HG03103 (cell line): Measurements from ENCODE around the gene RAD9A.

ENCODE experiments used
- ATAC-seq: cut with Tn5 transposase; IDR thresholded peaks from one replicate; pipeline ENCODE4 v1.9.1; 2021; ENCODE audit warnings: low read depth; ENCODE audit not compliant: unreplicated experiment

The RAD9A gene

DNA sequence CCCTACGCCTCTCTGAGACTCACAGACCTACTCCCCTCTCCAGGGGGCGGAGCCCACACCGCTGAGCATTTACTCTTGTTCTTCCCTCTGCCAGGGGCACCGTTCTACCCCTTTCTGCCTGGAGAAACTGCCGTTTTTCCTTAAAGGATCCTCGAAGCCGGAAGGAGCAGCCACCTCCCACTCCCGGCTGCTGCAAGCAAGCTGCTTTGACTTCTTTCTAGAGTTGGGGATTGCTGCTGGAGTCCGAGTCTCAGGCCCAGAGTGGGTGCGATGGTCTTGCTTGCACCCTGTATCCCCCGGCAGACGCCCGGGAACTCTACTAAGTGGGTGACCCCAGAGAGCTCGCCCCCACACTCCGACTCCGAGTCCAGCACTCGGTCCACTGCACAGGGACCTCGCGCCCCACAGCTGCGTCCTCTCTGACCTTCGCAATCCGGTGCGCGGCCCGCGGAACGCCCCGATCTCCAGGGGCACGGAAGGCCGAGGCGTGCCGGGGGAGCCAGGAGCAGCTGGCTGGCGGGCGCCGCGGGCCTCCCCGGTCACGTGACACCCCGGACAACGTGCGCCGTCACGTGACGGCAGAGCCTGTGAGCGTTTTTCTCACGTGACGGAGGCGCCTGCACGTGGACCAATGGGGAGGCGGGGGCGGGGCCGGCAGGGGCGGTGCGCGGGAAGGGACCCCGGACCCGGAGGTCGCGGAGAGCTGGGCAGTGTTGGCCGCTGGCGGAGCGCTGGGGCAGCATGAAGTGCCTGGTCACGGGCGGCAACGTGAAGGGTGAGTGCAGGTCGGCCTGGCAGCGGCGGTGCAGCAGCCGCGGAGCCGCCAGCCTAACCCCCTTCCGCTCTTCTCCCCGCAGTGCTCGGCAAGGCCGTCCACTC, at the start of gene RAD9A:
Gene RAD9A, plus strand, starts transcription at position 683 of the 879 bp plus-strand sequence. Its CDS starts 59 bp downstream, at position 742.
- peak; percentile 49 for ATAC-seq

DNA sequence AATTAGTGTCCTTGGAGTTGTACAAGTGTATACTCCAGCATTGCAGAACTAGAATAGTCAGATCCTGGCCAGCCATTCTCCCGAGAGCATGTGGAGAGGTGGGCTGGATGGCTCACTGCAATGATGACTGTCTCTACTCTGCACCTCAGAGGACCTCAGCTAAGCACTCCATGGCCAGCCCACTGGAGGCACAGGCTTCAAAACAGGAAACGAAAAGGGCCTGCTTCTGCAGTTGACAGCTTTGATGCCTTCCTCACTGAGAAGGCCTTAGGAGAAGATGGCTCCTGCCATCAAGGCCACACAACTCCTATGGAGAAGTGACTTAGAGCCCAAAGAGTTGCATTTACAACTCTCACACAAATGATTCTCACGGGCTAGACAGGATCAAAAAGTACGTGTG, 47.5 kb upstream of the RAD9A start:
- ATAC-seq: no peak

DNA sequence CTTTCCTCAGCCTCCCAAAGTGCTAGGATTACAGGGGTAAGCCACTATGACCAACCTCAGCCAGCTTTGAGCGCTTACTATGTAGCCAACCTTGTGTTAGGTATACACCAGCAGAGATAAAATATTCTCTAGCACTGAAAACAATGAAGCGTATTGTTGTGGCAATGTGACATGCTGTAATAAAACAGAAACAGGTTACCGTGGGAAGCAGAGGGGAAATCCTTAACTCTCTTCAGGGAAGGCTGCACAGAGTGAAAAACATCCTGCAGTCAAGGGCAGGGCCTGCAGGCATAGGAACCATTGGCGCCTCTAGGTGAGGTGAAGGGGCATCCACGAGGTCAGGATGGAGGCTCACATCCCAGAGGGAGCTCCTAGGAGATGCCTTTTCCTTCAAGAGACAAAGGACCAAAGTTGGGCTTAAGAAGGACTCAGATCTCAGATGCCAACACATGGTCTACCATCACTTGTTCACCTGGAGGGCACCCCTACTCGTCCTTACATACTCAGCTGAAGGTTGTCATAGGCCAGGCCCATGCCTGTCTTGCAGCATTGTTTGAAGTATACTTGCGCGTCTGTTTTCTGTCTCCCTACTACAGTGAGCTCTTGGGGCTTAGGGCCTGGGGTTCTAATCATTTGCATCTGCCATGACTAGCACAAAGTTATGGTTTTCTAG, 46.4 kb upstream of the RAD9A start:
- no peak for ATAC-seq

DNA sequence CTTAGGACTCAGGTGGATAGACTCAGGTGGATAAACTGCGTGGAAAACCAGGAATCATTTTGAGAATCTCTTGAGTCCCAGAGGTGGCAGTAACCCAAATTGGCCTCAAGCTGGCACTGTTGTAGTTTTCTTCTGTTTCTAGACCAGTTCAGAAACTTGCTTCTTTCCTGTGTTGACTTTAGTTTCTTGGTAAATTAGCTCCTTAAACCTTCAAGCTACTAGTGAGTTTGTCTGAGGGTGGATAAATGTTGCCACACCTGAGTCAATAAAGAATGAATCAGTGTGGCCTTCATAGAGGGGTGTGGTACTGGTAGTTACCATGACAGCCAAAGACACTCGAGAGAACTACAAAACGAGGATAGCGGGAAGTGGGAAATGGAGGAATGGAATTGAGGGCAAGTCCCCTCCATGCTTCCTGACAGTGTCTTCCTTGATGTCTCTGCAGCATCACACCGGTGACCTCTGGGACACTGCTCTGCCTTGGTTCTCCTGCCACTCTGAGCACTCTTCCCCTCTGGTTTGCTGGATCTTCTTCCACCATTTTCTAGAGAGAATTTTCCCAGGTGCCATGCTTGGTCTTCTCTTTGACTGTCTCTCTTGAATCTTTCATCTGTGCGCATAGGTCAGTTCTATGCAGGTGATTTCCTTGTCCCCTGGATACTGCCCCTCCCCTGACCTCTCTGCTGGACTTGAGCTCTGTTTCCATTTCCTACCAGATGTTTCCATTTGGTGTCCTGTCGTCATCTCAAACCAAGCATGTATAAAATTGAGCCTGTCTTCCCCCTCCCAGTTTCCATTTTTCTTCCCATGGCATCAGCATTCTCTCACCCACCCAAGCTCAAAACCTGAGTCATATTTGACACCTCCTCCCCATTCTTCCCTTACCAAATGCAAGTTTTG, 45.6 kb upstream of the RAD9A start:
- ATAC-seq: no peak

DNA sequence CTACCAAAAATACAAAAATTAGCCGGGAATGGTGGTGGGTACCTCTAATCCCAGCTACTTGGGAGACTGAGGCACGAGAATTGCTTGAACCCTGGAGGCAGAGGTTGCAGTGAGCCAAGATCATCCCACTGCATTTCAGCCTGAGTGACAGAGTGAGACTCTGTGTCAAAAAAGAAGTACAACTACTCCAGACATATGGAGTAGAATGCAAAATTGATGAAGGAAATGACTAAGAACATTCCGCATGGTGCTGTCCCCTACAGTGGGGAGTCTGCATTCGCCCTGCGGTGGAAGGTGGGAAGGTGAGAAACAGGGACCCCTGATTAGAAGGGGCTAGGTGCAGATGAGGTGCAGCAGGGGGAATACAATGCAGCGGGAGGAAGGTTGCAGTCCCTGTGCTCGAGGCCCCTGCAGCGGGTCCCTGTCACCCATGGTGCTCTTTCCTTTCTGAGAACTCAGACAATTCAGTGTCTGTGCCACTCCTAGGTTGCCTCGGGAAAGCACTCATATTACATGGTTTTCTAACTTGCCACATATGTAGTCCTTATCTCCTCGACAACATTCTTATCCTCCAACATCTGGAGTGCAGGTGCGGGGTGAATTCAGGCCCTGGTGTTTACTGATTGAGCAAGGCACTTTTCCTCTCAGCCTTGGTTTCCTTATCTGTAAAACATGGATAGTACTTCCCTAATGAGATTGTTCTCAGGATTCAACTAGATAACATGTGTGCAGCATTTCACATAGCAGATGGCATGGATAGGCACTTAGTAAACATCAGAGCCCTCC, 43.6 kb upstream of the RAD9A start:
- no peak for ATAC-seq

DNA sequence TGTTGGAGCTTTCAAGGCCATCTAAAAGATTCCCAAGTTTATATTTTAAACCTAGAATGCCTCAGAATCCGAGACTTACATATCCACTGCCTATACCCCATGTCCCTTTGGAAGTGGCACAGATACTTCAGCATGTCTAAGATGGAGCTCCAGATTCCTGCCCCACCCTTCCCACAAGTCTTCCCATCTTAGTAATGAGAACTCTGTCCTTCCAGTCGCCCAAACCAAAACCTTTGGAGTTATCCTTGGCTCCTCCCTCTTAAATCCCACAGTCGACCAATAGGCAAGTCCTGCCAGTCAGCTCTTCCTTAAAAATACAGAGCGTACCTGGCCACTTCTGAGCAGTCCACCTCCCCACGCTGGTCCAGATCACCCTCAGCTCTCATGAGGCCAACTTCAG, 42.8 kb upstream of the RAD9A start:
- no peak for ATAC-seq

DNA sequence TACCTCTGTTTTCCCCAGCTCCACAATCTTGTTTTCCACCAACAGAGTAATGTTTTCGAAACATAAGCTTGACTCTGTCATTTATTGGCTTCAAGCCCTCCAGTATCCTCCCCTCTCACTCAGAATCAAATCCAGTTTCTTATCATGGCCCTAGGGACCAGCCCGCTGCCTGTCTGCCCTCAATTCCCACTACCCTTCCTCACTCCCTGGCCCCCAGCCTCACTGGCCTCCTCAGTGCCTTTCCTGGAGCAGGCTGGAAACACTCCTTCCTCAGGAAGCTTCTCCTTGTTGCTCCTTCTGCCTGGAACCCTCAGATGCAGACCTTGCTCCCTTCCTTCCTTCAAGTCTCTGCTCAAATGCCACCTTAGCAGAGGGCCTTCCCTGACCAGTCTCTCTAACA, 42.3 kb upstream of the RAD9A start:
- no peak for ATAC-seq

DNA sequence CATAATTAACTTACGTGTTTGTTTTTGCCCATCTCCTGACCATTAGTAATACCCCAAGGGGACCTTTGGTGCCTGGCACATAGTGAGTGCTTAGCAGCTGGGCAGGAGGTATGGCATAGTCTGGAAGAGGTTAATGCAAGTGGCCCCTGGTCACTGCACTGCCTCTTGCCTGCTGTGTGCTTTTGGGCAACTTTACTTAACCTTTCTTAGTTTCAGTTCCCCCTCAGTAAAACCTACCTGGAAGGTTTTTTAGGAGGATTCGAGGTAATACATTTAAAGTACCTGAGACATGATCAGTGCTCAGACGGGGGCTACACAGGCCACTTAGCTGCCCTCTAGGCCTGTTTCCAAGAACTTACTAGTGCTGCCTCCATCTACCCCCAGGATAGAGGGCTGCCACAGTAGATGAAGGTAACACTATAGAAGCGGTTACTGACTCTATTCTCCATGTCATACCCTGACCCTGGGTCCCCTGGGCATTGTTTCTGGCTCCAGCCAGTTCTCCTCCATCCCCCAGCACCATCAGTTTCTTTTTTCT, 41.8 kb upstream of the RAD9A start:
- no peak for ATAC-seq

DNA sequence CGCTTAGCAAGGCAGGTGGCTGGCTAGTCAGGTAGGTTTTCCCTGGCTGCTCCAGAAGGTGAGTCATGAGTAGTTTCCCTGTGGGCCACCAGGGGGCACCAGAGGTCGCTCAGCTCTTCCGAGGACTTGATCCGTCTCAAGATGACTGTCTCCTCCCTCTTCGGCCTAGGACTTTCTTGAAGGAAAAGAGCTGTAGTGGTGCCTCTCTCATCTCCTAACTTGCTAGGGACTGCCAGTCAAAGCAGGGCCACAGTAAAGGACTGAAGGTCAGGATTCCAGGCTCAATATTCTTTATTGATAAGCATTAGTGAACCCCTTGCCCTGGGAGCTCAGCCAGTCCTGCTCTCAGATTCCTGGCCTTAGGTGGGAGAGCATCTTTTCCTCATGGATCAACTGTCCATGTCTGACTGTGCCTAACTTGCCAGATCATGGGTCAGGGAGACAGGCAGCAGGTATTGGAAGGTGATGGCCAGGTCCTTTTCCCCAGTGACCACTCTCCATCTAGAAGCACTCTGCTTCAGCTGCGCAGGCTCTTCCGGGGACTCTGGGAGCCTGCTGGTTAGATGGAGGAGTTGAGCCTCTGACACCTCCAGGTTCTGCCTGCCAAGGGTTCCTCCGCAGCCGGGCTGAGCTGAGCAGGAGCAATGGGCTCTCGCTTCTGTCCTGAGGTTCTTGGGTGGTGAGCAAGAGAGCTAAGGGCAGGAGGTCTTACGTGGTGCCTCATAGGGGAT, 40.3 kb upstream of the RAD9A start:
- no peak for ATAC-seq

DNA sequence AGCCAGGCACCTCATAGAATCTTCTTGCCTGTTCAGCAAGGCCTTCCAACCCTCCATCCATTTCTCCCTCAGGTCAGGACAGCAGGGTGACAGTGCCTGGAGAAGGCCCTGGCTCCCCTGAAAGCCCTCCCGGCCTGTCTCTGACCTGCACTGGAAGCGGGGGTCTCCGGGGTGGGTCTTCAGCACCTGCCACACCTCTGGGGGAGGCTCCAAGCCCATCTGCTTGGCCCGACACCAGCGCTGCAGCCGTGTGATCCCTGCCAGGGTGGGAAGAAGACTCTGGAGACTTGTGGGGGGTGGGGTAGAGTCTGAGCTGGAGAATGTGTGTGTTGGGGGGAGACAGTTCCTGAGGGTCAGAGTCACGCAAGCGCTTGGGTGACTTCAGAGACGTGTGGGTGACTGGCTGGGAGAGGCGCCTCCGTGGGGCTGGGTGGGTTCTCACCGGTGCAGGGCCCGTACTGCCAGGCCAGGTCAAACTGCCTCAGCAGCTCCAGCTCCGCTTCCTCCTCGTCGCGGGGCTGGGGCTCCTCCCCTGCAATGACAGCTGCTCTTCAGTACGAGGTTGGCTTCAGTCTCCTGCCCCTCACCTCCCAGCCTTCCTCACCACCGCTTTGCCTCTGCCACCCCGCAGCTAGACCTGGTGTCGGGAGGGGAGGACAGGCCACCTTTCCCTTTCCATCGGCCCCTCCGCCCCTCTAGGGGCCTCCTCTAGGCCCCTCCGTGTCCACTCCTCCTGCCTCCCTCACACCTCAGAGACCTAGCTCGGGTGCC, 39.1 kb upstream of the RAD9A start:
- ATAC-seq: no peak

DNA sequence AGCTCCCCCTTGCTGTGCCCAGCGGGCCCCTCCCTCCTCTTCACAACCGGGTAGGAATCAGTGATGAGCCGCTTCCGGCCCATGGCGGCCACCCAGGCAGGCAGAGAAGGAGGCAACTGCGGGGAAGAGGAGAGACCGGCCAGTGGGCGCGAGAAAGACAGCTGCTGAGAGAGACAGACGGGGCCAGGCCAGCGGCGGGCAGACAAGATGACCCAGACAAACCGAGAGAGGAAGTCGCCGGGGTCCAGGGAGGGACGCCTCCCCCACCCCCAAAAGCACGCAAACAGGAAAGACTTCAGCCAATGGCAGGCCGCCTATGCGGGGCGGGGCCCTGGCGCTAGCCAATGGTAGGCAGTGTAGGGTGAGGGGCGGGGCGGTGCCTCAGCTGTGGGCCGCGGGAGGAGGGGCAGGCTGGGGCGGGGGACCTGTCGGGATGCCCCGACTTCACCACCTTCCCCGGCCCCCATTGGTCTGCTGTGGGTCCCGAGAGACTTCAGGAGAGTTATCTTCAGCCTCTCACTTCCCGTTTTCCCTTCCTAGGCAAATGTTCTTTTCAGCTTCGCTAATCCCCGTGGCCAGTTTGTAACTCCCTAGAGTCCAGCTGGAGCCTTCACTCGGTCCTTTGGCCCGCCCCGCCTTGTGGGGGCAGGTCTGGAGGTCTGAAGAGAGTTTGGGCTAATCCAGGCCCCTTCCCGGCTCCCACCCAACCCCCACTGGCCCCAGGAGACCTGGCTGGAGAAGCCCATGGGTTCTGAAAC, 38.3 kb upstream of the RAD9A start, which contains the start of gene POLD4:
Gene POLD4, minus strand, starts transcription at position 230 of the 758 bp plus-strand sequence. Its CDS starts 147 bp downstream, at position 83.
- ATAC-seq: peak; percentile 66

DNA sequence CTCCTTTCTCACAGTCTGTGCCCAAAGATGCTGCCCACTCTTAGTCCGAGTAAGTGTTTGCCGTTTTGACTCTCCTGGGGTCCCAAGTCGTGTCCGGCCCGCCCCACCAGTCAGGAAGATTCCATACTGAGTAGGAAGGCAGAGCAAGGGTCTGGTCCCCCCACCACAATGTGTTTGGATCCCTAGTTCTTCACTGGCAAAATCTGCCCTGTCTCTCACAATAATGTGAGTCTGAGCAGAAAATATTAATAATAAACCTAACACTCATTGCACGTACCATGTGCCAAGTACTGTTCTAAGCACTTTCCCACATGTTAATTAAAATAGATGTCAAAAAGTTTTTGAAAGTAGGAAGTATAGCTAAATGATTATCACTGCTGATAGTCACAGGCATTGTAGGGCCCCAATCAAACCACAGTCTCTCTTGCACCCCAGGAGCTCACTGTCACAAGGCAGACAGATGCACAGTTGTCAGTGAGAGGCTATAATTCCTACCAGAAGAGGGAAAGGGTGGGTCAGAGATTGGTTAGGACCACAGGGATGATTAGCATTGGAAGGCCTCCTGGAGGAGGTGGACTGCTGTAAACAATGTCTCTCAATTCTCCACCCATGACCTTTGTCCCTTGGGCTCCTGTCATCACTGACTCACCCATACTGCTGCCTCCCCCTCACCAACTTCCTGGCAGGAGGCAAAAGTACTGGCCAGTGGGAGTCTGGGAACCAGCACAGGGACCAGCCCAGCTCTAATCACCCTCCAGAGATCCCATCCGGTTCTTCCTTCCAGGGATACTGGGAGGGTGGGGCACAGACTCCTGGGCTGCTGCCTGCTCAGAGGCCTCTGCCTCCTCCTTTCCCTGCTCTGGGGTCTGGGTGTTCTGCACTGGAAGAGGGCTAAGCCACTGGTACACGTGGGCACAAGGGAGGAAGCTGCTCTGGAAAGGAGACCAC, 37.4 kb upstream of the RAD9A start:
- no peak for ATAC-seq

DNA sequence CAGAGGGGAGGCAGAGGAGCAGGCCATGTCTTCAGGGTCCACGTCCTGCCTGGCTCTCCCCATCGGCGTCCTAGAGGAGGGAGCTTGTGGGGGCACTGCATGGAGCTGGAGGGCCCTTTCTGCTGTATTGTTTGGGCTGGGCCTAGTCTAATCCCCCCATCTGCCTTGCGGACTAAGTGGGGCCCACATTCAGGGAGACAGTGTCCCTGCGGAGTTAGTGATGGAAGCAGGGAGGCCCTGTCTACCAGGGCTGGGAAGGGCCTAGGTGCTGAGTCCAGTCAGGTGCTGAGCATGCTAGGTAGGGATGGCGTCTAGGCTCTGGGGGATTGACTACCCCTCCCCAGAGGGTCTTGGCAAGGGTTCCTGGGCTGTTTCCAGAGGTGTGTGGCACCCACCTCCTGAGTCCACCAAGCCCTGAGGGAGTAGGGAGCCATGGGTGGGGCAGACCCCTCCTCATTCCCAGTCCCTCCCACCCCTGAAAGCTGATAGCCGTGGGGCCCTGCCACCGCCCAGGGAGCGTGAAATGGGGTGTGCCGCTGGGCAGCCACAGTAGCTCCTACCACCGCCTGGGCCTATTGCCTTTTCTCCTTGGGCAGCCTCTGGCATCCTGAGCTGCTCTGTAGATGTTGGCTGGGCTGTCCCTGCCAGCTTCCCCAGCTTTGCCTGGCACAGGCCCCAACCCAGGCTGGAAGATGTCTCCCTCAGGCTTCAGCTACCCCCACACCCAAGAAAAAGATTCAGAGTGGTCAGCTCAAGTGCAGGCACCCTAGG, 36.6 kb upstream of the RAD9A start:
- no peak for ATAC-seq

DNA sequence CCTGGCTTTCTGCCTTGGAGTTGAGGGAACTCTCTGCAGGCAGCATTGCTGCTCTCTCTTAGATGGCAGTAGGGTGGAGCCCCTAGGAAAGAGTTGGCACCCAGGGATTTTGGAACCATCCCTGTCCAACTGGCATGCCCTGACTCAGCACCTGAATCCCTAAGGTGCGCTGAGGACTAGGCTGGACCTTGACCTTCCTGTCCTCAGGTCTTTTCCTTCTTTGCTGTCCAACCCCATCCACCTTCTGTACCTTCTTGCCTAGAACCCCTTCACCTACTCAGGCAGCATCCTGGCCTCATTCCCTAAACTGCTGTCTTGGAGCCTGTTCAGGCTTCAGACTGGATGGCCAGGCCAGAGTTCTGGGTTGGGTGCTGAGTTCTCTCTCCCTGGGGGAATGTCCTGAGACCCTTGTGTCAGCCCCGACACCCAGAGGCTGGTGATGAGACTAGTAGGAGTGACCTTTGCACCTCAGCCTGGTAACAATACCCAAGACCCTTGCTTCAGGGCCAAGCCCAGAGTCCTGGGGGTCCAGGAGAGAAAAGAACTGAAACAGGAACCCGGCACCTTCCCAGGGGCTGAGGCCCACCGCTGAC, 35.9 kb upstream of the RAD9A start:
- ATAC-seq: no peak

DNA sequence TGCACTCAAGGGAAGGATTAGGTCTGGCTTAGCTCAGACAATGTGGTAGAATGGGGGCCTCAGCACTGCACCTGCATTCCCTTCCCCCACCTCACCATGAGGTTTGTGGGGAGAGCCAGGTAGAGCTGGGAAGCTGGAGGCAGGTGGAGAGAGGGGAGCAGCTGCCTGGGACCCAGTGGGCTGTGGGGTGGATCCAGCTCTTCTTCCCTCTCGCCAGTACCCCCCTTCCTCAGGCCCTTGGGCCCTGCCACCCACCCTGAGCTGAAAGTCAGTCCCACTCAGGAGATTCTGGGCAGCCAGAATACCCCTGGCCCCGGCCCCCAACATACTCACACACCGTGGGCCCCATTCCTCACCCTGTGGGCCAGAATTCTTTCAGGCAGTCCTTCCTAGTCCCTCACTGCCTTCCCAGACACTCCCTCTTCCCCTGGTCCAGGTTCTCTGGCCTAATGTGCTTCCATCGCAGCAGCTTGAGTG, 35.4 kb upstream of the RAD9A start:
- no peak for ATAC-seq
